ENCODE results near the gene DSP.

GRCh38 chr6:7556394-7557106 is 15.1 kb downstream of the DSP start:
- TF ChIP-seq, protein P1, sequence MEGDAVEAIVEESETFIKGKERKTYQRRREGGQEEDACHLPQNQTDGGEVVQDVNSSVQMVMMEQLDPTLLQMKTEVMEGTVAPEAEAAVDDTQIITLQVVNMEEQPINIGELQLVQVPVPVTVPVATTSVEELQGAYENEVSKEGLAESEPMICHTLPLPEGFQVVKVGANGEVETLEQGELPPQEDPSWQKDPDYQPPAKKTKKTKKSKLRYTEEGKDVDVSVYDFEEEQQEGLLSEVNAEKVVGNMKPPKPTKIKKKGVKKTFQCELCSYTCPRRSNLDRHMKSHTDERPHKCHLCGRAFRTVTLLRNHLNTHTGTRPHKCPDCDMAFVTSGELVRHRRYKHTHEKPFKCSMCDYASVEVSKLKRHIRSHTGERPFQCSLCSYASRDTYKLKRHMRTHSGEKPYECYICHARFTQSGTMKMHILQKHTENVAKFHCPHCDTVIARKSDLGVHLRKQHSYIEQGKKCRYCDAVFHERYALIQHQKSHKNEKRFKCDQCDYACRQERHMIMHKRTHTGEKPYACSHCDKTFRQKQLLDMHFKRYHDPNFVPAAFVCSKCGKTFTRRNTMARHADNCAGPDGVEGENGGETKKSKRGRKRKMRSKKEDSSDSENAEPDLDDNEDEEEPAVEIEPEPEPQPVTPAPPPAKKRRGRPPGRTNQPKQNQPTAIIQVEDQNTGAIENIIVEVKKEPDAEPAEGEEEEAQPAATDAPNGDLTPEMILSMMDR (optimal IDR thresholded peaks at IDR 0.05 in 1 of 3, IDR thresholded peaks at IDR 0.05 in 1 of 3, conservative IDR thresholded peaks at IDR 0.05 in 1 of 3; ENCODE audit: extremely low read depth in 1 of 3, insufficient read depth in 2 of 3, low read length in 3 of 3): no peak
- TF ChIP-seq EZH2 (IDR thresholded peaks at IDR 0.05; ENCODE audit: low read length): no peak

Data from keratinocyte (primary cell).